Endothelial cell of umbilical vein (primary cell): ENCODE results near the gene SAPCD2. TPM values are rescaled to one million over a fixed set of nuclear protein-coding genes. Genes with fewer than 3 reads are reported as not detected.
"Not testable (repeated sequence)": the region's sequence is repeated elsewhere in the genome, so short reads cannot be mapped to it uniquely, and the experiment has no call there.

ENCODE experiments used
- BruUV-seq: library from RNA; stranded (reverse); fragments of 400-500 nt; replicated peaks from 2 replicates; lab custom pipeline; 2021; lab: Mats Ljungman, UMichigan
- CTCF ChIA-PET: fragments of 300-600, 350-600 bp; sonication (Branson Sonifier 250); formaldehyde crosslinking; loops from one replicate; lab custom pipeline; 2021; ENCODE audit warnings: antibody characterized with exemption, inconsistent platforms; lab: Charles Lee
- POLR2A ChIA-PET: fragments of 300-600, 350-600 bp; sonication (Branson Sonifier 250); formaldehyde crosslinking; loops from one replicate; lab custom pipeline; 2021; ENCODE audit warnings: antibody characterized with exemption, inconsistent platforms; lab: Charles Lee
- DNase-seq: peaks from one replicate; pipeline ENCODE4 v3.0.0-alpha.2; 2011; ENCODE audit warnings: low read depth, low spot score
- FAIRE-seq: peaks from 2 replicates; lab custom pipeline; 2011; peaks lifted over from hg19 to GRCh38; lab: Jason Lieb, UNC
- H2AFZ ChIP-seq: 2 replicates; pipeline ENCODE4 v1.6.0; 2012; ENCODE audit warnings: low read depth, low read length, control low read depth, inconsistent platforms
- H3K27ac ChIP-seq: 2 replicates; pipeline ENCODE4 v1.5.1; 2011; ENCODE audit warnings: low read depth, mild to moderate bottlenecking, control low read depth, low read length, moderate library complexity; ENCODE audit not compliant: insufficient read depth
- H3K27me3 ChIP-seq, 2 experiments: 2 replicates each; pipeline versions ENCODE4 v1.6.0 to v1.6.1; 2011; ENCODE audit warnings: low read length in 2 of 2, mixed read lengths in 1 of 2; ENCODE audit not compliant: control insufficient read depth in 2 of 2, insufficient read depth in 2 of 2
- H3K36me3 ChIP-seq, 2 experiments: 2 replicates in 1 of 2; 3 replicates in 1 of 2; pipeline ENCODE4 v1.5.1; 2011; ENCODE audit warnings: low read length in 2 of 2, mild to moderate bottlenecking in 1 of 2, moderate library complexity in 1 of 2; ENCODE audit not compliant: control insufficient read depth in 2 of 2, insufficient read depth in 2 of 2; ENCODE audit errors: extremely low read depth in 1 of 2
- H3K4me1 ChIP-seq: 3 replicates; pipeline ENCODE4 v1.5.1; 2011; ENCODE audit warnings: mild to moderate bottlenecking, low read length; ENCODE audit not compliant: control insufficient read depth, insufficient read depth; ENCODE audit errors: extremely low read depth
- H3K4me2 ChIP-seq: 2 replicates; pipeline ENCODE4 v1.6.1; 2011; ENCODE audit warnings: low read length, control low read depth, mixed read lengths; ENCODE audit not compliant: insufficient read depth
- H3K4me3 ChIP-seq, 3 experiments: fragments of 200-600 bp in 1 of 3; sonication (generic), shearing (Covaris generic) in 1 of 3; replicated peaks in 1 of 3; 2 replicates each; pipeline ENCODE4 v1.5.1; 2011 to 2016; ENCODE audit warnings: control low read depth in 3 of 3, low read length in 3 of 3, mild to moderate bottlenecking in 2 of 3, inconsistent platforms in 1 of 3, low read depth in 1 of 3, moderate library complexity in 1 of 3; ENCODE audit not compliant: insufficient read depth in 1 of 3
- H3K79me2 ChIP-seq: 2 replicates; pipeline ENCODE4 v1.6.0; 2012; ENCODE audit warnings: low read length, inconsistent platforms; ENCODE audit not compliant: control insufficient read depth, insufficient read depth
- H3K9ac ChIP-seq: replicated peaks from 2 replicates; pipeline ENCODE3; 2011; ENCODE audit warnings: low read length, control low read depth; ENCODE audit not compliant: insufficient read depth; ENCODE audit errors: extremely low read depth
- H3K9me1 ChIP-seq: replicated peaks from 3 replicates; pipeline ENCODE4 v1.6.0; 2011; ENCODE audit warnings: mild to moderate bottlenecking, low read length; ENCODE audit not compliant: control insufficient read depth, insufficient read depth; ENCODE audit errors: extremely low read depth
- H3K9me3 ChIP-seq: replicated peaks from 2 replicates; pipeline ENCODE4 v1.5.1; 2012; ENCODE audit warnings: low read length, inconsistent platforms; ENCODE audit not compliant: control insufficient read depth, insufficient read depth
- H4K20me1 ChIP-seq: replicated peaks from 2 replicates; pipeline ENCODE3; 2011; ENCODE audit warnings: mild to moderate bottlenecking, low read length; ENCODE audit not compliant: control insufficient read depth, insufficient read depth; ENCODE audit errors: extremely low read depth
- GATA2 ChIP-seq: IDR thresholded peaks from 2 replicates; pipeline ENCODE4 v1.7.0; 2011; ENCODE audit warnings: low read depth, mild to moderate bottlenecking, moderate library complexity, mixed read lengths, low read length; ENCODE audit not compliant: insufficient read length, insufficient read depth
- MYC ChIP-seq: IDR thresholded peaks from one replicate; pipeline ENCODE4 v1.6.1; 2011; ENCODE audit warnings: mild to moderate bottlenecking, low read depth, low read length
- POLR2A ChIP-seq: IDR thresholded peaks from 2 replicates; pipeline ENCODE4 v1.6.1; 2012; ENCODE audit warnings: low read depth, mild to moderate bottlenecking, control low read depth, low read length
- dilution Hi-C: fragments of 300-500 bp; cut with MboI; formaldehyde crosslinking; loops from one replicate; pipeline ENCODE4 v1.15.0; 2019; ENCODE audit warnings: low sequenced_read_pairs; ENCODE audit not compliant: extremely low pct_ligation_motif_present
- intact Hi-C: fragments of 100-400 bp; cut with micrococcal nuclease; formaldehyde crosslinking; loops from one replicate; pipeline ENCODE4 v1.10.0; 2022
- polyA plus RNA-seq, 4 experiments: library from polyadenylated mRNA; depleted of rRNA in 3 of 4; stranded (reverse) in 3 of 4; unstranded in 1 of 4; fragments of >200 nt; gene quantifications; 2 replicates each; pipeline versions ENCODE4 v1.2.1 to v1.2.3, GENCODE V29; 2011 to 2012; ENCODE audit warnings: missing spikeins in 1 of 4
- total RNA-seq: library from RNA; stranded (reverse); gene quantifications from 2 replicates; pipeline ENCODE4 v1.2.3, GENCODE V29; 2021

The SAPCD2 gene
- total and polyA plus RNA-seq, 2 donors (not counting 3 experiments of a cell fraction or from before 2014, with no cell fraction given) = 11.5 to 27.8 TPM

DNA sequence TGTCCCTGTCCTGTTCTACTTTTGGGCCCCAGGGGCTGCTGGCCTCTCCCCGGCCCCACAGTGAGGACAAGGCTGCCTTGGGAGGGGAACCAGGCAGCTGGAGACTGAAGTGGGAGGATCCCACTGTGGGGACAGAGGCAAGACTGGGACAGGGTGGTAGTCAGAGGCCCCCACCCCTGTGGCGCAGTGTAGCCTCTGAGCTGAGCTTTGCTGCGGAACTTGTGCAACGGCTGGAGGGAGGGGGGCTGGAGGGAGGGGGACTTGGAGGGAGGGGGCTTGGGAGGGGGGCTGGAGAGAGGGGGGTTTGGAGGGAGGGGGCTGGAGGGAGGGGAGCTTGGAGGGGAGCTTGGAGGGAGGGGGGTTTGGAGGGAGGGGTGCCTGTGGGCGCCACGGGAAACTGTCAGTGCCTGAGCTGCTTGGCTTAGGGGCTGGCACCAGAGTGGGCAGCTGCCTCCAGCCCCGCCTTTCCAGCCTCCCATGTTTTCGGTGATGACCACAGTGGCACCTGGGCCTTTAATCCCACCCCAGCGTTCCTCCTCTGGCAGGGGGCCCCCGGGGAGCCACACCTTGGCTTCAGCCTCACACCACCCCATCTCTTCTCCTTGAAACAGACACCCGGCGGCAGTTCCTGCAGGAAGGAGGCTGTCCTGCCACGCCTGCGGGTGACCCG is 36.2 kb downstream of the SAPCD2 start:
- TF ChIP-seq GATA2 (no peak), POLR2A (no peak), MYC (no peak)
- CTCF ChIA-PET = interaction anchor here (0.9 to 4.3 kb wide), 27 partner anchors 8 to 262 kb away, joined by 3 to 111 read pairs (median 6); partner anchors contain the start of genes AJM1, CLIC3, FBXW5 and MAN1B1
- no peaks in the 10 kb centered on the region for H3K79me2 ChIP-seq
- no peaks in the 10 kb centered on the region for H3K27me3 ChIP-seq
- H3K4me1 ChIP-seq = peaks cover under 1% of the 10 kb centered on the region
- H3K36me3 ChIP-seq = peaks cover 0 to 6% of the 10 kb centered on the region in 2 experiments
- FAIRE-seq (no peak), DNase-seq (no peak)
- no peaks in the 10 kb centered on the region for H4K20me1 ChIP-seq
- POLR2A ChIA-PET = interaction anchor here (0.6 kb wide), 2 partner anchors 33 to 106 kb away, joined by 3 to 5 read pairs; no protein-coding TSS in a partner anchor
- no peak overlapping the region for H2AFZ ChIP-seq
- no peak overlapping the region for H3K9ac ChIP-seq
- intact Hi-C loops = loop anchor here (2.0 kb wide), 1 partner anchor 191 kb away; the partner anchor contains the start of gene AJM1
- no TSS peak for BruUV-seq
- no peaks in the 10 kb centered on the region for H3K9me1 ChIP-seq
- H3K4me2 ChIP-seq = no peak overlapping the region
- no peak overlapping the region for H3K4me3 ChIP-seq
- no peak overlapping the region for H3K27ac ChIP-seq
- H3K9me3 ChIP-seq = no peaks in the 10 kb centered on the region
- dilution Hi-C loops = no loop called here

- H3K9me3 ChIP-seq, H3K27me3 ChIP-seq, H3K4me2 ChIP-seq, H3K4me1 ChIP-seq, POLR2A ChIA-PET, H3K9ac ChIP-seq, H3K79me2 ChIP-seq, H3K9me1 ChIP-seq, H2AFZ ChIP-seq, FAIRE-seq, DNase-seq, H3K36me3 ChIP-seq, dilution Hi-C loops, H3K4me3 ChIP-seq, H4K20me1 ChIP-seq, intact Hi-C loops, H3K27ac ChIP-seq, BruUV-seq: not testable (repeated sequence)
- CTCF ChIA-PET = interaction anchor here (4.3 kb wide), 1 partner anchor 86 kb away, joined by 111 read pairs; no protein-coding TSS in a partner anchor
Observed at GRCh38 chr9:137033481-137033880, 36.9 kb downstream of the SAPCD2 start.
